ENCODE results near the gene IER3. TPM values are rescaled to one million over a fixed set of nuclear protein-coding genes. Genes with fewer than 3 reads are reported as not detected.
A peak's percentile ranks its signal among the peaks of the same experiment; 100 is the strongest.

The IER3 gene
- total and polyA plus RNA-seq, 2 of the 13 experiments (the other 11 are each of a cell fraction or from before 2014, with no cell fraction given): 51.1 to 131 TPM

DNA sequence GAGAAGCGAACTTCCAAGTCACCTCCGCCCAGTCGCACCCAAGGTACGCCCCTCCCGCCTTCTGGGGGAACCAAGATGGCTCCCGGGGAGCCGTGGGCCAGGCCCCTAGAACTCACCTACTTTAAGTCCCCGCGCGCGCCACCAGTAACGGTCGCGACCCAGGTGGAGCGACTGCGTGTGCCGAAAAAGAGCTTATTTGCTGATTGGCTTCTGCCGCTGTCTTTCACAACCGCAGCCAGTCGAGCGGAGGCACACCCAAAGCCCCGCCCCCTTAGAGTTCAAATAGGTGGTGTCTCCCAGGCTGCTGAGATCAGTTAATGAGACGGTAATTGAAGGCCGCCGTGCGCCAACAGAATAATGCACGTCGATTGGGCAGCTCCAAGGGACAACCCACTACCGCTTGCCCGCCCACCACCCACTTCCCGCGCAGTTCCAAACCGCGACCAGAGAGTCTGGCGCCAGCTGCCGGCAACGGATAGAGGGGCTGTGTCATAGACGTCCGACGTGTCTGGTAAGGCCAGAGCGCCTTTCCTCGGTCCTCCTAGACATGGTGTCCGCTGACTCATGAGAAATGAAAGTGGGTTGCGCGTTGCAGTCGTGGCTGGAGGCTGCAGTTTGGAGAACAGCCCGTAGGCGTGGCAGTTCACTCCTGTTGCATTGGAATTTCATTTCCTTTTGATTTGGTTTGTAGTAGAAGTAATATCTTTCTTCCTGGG, 27.1 kb downstream of the IER3 start, which contains the start of gene MDC1 (continued):
- TF ChIP-seq, protein P1, sequence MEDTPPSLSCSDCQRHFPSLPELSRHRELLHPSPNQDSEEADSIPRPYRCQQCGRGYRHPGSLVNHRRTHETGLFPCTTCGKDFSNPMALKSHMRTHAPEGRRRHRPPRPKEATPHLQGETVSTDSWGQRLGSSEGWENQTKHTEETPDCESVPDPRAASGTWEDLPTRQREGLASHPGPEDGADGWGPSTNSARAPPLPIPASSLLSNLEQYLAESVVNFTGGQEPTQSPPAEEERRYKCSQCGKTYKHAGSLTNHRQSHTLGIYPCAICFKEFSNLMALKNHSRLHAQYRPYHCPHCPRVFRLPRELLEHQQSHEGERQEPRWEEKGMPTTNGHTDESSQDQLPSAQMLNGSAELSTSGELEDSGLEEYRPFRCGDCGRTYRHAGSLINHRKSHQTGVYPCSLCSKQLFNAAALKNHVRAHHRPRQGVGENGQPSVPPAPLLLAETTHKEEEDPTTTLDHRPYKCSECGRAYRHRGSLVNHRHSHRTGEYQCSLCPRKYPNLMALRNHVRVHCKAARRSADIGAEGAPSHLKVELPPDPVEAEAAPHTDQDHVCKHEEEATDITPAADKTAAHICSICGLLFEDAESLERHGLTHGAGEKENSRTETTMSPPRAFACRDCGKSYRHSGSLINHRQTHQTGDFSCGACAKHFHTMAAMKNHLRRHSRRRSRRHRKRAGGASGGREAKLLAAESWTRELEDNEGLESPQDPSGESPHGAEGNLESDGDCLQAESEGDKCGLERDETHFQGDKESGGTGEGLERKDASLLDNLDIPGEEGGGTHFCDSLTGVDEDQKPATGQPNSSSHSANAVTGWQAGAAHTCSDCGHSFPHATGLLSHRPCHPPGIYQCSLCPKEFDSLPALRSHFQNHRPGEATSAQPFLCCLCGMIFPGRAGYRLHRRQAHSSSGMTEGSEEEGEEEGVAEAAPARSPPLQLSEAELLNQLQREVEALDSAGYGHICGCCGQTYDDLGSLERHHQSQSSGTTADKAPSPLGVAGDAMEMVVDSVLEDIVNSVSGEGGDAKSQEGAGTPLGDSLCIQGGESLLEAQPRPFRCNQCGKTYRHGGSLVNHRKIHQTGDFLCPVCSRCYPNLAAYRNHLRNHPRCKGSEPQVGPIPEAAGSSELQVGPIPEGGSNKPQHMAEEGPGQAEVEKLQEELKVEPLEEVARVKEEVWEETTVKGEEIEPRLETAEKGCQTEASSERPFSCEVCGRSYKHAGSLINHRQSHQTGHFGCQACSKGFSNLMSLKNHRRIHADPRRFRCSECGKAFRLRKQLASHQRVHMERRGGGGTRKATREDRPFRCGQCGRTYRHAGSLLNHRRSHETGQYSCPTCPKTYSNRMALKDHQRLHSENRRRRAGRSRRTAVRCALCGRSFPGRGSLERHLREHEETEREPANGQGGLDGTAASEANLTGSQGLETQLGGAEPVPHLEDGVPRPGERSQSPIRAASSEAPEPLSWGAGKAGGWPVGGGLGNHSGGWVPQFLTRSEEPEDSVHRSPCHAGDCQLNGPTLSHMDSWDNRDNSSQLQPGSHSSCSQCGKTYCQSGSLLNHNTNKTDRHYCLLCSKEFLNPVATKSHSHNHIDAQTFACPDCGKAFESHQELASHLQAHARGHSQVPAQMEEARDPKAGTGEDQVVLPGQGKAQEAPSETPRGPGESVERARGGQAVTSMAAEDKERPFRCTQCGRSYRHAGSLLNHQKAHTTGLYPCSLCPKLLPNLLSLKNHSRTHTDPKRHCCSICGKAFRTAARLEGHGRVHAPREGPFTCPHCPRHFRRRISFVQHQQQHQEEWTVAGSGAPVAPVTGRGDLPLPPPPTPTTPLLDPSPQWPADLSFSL (CRISPR knock-in tag; IDR thresholded peaks at IDR 0.05): no peak
- peak; percentile 87 for TF ChIP-seq SIX4 (CRISPR knock-in tag; IDR thresholded peaks at IDR 0.05)
- TF ChIP-seq, protein P2, sequence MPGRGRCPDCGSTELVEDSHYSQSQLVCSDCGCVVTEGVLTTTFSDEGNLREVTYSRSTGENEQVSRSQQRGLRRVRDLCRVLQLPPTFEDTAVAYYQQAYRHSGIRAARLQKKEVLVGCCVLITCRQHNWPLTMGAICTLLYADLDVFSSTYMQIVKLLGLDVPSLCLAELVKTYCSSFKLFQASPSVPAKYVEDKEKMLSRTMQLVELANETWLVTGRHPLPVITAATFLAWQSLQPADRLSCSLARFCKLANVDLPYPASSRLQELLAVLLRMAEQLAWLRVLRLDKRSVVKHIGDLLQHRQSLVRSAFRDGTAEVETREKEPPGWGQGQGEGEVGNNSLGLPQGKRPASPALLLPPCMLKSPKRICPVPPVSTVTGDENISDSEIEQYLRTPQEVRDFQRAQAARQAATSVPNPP (CRISPR knock-in tag; IDR thresholded peaks at IDR 0.05): peak; percentile 96
- peak; percentile 40; the same call in 1 of the 2 replicates for TF ChIP-seq ZNF749 (CRISPR knock-in tag; IDR thresholded peaks at IDR 0.05; ENCODE audit: borderline replicate concordance)
- peak; percentile 89; the same call in 1 of the 2 replicates for TF ChIP-seq KLF12 (CRISPR knock-in tag; IDR thresholded peaks at IDR 0.05; ENCODE audit: borderline replicate concordance)
- peak; percentile 19; the same call in 1 of the 2 replicates for TF ChIP-seq ZNF234 (CRISPR knock-in tag; conservative IDR thresholded peaks at IDR 0.05)
- TF ChIP-seq ZSCAN9 (CRISPR knock-in tag; IDR thresholded peaks at IDR 0.05; ENCODE audit: borderline replicate concordance): peak; percentile 97
- TF ChIP-seq ZNF232 (CRISPR knock-in tag; IDR thresholded peaks at IDR 0.05; ENCODE audit: borderline replicate concordance): no peak; the same call in 1 of the 2 replicates
- TF ChIP-seq JDP2 (CRISPR knock-in tag; IDR thresholded peaks at IDR 0.05; ENCODE audit: borderline replicate concordance): no peak; the same call in 1 of the 2 replicates
- TF ChIP-seq RFX1 (IDR thresholded peaks at IDR 0.05): no peak
- TF ChIP-seq ZNF3 (CRISPR knock-in tag; IDR thresholded peaks at IDR 0.05): no peak
- peak; percentile 68; the same call in 1 of the 2 replicates for TF ChIP-seq NCOR1 (IDR thresholded peaks at IDR 0.05; ENCODE audit: borderline replicate concordance, low read length)
- TF ChIP-seq KDM6A (CRISPR knock-in tag; IDR thresholded peaks at IDR 0.05; ENCODE audit: low read depth): no peak
- peak; percentile 99 for TF ChIP-seq ZNF788 (CRISPR knock-in tag; IDR thresholded peaks at IDR 0.05; ENCODE audit: borderline replicate concordance)
- TF ChIP-seq ZNF343 (CRISPR knock-in tag; IDR thresholded peaks at IDR 0.05): peak; percentile 89
- TF ChIP-seq PLRG1 (conservative IDR thresholded peaks at IDR 0.05): no peak
- TF ChIP-seq, protein P3, sequence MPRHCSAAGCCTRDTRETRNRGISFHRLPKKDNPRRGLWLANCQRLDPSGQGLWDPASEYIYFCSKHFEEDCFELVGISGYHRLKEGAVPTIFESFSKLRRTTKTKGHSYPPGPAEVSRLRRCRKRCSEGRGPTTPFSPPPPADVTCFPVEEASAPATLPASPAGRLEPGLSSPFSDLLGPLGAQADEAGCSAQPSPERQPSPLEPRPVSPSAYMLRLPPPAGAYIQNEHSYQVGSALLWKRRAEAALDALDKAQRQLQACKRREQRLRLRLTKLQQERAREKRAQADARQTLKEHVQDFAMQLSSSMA (CRISPR knock-in tag; IDR thresholded peaks at IDR 0.05): no peak
